ENCODE data around the gene TATDN3.
"Not testable (repeated sequence)": the region's sequence is repeated elsewhere in the genome, so short reads cannot be mapped to it uniquely, and the experiment has no call there.

TATDN3 gene

GRCh38 chr1:212777151-212777550 is 14.5 kb upstream of the TATDN3 start:
- no peak for DNase-seq

DNA sequence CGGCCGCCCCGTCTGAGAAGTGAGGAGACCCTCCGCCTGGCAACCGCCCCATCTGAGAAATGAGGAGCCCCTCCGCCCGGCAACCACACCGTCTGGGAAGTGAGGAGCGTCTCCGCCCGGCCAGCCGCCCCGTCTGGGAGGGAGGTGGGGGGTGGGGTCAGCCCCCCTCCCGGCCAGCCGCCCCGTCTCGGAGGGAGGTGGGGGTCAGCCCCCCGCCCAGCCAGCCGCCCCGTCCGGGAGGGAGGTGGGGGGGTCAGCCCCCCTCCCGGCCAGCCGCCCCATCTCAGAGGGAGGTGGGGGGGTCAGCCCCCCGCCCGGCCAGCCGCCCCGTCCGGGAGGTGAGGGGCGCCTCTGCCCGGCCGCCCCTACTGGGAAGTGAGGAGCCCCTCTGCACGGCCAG is 12.6 kb upstream of the TATDN3 start:
- DNase-seq: not testable (repeated sequence)

GRCh38 chr1:212780759-212781158 is 10.9 kb upstream of the TATDN3 start:
- DNase-seq: no peak

GRCh38 chr1:212781225-212781624 is 10.5 kb upstream of the TATDN3 start:
- no peak for DNase-seq

GRCh38 chr1:212782422-212783154 is 9.1 kb upstream of the TATDN3 start:
- peak; percentile 46 for DNase-seq

DNA sequence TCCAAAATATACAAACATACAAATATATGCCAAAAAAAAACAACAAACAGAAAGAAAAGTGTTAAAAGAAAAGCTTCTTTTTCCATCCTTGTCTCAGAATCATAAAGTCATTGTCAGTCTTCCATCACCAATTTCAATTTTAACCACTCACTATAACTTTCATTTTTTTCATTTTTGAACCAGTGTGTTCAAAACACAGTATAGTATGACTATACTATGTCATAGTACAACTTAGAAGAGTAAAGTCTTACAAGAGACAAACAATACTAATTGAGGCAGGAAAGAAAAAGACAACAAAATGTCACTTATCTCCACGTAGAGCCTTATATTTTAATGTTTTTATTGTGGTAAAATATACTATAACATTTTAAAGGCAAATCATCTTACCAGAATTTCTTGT is 7.7 kb upstream of the TATDN3 start:
- DNase-seq: no peak

GRCh38 chr1:212785871-212786270 is 5.8 kb upstream of the TATDN3 start:
- no peak for DNase-seq

DNA sequence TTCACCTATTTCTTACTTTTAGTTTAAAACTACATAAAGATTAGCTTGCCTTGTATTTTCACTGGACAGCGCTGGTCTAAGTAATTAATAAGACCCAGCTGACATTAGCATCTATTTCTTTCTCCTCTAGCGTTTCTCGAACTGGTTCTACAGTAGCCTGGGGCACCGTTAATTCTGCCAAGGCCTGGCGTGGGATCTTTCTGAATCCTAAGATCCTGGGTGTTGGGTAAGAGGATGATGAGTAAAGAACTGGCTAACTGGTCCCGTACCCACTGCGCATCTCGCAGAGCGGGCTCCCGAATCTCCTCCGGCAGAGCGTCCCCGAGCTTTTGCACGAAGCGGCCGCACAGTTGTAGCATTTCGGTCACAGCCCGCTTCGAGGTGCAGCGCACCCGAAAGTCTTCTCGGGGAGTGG is 426 bp upstream of the TATDN3 start:
- peak; percentile 91 for DNase-seq

DNA sequence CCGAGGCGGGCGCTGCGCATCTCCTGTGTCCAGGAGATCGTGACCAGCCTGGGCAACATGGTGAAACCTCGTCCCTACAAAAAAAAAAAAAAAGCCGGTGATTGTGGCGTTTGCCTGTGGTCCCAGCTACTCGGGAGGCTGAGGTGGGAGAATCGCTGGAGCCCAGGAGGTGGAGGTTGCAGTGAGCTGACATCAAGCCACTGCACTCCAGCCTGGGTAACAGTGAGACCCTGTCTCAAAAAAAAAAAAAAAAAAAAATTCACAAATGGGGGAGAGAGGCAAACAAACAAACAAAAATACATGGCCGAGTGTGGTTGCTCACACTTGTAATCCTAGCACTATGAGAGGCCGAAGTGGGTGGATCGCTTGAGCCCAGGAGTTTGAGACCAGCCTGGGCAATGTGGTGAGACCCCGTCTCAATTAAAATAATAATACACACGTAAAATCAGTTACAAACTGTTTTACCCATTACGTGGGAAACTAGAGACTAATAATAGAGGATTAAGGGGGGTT is 758 bp downstream of the TATDN3 start:
- DNase-seq: peak; percentile 15

DNA sequence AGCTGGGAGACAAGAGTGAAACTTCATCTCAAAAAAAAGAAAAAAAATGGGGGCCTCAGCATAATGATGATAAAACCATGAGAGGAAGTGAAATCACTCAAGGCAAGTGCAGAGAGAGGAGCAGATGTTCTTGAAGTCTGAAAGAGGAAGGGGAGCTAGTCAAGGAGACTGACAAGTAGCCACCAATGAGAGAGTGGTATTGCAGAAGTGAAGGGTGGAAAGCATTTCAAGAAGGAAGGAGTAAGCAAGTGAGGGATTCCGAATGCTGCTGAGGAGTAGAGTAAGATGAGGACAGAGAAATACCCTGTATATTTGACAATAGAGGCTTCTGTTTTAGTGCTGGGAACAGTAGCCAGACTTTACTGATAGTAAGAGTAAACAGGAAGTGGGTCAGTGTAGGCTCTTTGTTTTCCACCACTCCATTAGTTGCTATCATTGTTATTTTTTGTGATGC is 2.9 kb downstream of the TATDN3 start:
- DNase-seq: no peak

GRCh38 chr1:212797681-212798080 is 6.0 kb downstream of the TATDN3 start:
- no peak for DNase-seq

DNA sequence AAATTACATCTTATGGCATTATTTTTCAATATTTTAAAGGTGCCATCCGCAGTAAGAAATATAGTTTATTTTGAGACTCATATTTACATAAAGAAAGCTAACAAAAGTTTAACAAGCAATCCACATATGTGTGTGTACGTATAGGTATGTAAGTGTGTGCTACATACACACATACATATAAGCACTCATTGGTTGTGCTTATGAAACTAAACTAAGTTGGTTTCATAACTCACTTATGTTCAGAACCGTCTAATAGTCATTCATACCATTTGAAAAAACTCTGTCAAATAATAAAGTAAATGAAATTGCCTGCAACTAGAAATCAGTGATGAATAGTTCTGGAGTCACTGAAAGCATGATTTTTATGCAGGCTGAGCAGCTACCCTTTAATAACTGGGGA is 14.1 kb downstream of the TATDN3 start:
- DNase-seq: no peak

- DNase-seq: peak; percentile 98
Measured at GRCh38 chr1:212814537-212815334, 23.0 kb downstream of the TATDN3 start.

- DNase-seq: peak; percentile 93
Measured at GRCh38 chr1:212816567-212817278, 25.0 kb downstream of the TATDN3 start.

DNA sequence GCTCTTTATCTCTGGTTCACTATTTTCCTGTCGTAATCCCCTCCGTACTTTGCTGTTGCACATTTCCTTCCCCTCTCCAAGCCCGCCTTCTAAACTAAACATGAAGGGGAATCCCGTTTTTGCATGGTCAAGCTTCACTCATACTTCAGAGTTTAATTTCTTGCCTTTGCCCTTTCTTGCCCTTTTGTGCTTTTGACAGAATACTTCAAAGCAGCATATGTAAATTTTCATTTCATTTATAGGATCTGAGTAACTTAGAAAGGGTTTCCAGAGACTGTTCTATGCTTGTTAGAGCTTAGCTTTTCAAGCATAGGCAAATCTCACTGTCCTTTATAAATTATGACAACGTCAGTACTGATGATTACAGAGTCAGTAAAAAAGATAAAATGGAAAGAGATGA is 28.0 kb downstream of the TATDN3 start:
- DNase-seq: no peak

DNA sequence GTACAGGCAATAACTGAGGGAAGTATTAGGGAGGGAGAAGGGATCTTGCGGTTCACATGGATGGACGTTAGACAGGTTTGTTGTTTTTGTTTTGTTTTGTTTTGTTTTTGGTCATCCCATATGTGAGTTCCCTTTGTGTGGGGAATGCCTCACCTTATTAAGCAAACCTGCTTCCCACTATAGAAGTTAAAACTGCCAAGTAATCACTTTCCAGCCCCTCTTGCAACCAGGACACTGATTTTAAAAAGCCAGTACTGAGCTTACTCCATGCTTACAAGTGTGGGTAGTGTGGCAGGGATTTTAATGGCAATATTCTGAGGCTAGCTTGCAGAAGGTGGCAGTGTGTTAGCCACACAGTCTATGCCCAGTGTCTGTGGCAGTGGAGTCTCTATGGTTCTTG is 29.3 kb downstream of the TATDN3 start:
- no peak for DNase-seq

DNA sequence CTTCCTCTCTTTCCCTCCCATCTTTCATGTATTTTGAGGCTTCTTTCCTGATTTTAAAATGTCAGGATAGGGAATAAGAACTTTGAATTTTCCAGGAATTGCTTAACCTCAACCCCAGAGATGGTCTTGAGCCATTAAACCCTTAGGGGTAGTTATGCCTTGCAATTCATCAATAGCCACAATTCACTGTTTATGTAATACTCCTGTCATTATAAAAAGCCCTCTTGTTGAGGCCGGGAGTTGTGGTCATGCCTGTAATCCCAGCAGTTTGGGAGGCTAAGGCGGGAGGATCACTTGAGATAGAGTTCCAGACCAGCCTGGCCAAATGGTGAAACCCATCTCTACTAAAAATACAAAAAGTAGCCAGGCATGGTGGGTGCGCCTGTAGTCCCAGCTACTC is 31.3 kb downstream of the TATDN3 start:
- no peak for DNase-seq

GRCh38 chr1:212824201-212824600 is 32.5 kb downstream of the TATDN3 start:
- DNase-seq: no peak

DNA sequence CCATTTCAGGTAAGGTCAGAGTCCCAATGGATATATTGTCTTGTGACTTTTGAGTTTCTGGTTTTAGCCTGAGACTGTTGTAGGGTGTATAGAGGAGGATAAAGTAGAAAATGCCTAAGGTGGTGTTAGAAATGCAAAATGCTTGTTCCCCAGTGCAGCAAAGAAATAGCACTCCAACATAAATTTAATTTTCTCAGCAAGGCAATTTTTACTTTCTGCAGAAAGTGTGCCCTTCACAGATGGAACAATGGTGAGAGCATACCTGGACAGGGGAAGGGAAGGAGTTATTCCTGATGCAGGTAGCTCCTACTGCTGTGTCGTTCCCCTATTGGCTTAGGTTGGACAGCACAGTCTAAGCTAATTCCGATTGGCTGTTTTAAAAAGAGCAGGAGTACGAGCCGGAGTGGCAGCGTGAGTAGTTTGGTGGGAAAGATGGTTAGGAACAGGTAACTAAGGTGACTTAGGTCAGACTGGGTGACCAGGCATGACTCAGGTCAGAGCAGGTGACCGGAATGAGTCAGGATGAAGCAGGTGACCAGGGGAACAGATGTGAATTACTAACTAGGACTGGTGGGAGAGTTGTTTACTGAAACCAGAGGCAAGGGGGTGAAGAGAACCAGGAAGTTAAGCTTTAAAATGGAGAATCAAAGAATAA is 34.2 kb downstream of the TATDN3 start:
- DNase-seq: no peak

DNA sequence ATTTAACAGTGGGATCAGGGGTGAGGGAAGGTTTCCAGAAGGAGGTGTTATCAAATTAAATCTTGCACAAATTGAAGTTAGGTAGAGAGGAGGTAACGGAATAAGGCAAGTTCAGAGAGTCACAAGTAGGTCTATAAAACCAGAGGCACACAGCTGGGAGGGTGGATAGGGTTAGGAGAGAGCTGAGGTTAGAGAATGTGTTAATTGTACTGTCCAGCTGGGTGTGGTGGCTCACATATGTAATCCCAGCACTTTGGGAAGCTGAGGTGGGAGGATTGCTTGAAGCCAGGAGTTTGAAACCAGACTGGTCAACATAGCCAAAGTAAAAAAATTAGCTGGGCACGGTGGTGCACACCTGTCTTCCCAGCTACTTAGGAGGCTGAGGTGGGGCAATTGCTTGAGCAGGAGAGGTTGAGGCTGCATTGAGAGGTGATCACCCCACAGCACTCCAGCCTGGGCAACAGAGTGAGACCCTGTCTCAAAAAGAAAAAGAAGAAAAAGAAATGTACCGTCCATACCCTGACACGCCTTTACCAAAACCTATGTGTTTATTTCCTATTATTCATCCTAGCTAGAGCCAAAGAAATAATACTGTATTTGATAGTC is 35.6 kb downstream of the TATDN3 start:
- DNase-seq: no peak

- no peak for DNase-seq
Measured at GRCh38 chr1:212827831-212828278, 36.2 kb downstream of the TATDN3 start.

GRCh38 chr1:212828395-212828794 is 36.7 kb downstream of the TATDN3 start:
- no peak for DNase-seq
